ENCODE results near the gene NPBWR2.

DNA sequence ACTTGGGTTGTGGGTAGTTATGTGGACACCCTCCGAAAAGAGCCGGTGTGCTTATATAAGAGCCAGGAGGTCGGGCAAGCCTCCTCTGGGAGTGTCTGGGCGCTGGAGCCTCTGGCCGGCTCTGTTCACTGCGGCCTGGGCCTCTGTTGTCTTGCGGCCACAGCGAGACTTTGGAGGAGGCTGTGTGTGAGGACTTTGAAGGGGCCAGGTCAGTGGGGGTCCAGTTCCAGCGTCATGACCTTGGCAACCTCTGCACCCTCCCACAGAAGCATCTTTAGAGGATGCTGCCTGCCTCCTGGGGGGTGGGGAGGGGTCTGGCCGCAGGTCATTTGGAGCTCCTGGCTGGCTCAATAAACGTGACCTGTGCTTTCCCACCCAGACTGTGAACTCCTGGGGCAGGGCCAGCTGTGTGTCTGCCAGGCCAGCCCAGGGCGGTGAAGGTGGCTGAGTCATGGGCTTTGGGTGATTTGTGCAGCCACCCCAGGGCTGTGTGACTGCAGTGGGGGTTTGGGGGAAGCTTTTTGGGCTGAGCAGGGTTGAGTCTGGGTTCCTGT, 43.1 kb downstream of the NPBWR2 start:
- TF ChIP-seq, protein P1, sequence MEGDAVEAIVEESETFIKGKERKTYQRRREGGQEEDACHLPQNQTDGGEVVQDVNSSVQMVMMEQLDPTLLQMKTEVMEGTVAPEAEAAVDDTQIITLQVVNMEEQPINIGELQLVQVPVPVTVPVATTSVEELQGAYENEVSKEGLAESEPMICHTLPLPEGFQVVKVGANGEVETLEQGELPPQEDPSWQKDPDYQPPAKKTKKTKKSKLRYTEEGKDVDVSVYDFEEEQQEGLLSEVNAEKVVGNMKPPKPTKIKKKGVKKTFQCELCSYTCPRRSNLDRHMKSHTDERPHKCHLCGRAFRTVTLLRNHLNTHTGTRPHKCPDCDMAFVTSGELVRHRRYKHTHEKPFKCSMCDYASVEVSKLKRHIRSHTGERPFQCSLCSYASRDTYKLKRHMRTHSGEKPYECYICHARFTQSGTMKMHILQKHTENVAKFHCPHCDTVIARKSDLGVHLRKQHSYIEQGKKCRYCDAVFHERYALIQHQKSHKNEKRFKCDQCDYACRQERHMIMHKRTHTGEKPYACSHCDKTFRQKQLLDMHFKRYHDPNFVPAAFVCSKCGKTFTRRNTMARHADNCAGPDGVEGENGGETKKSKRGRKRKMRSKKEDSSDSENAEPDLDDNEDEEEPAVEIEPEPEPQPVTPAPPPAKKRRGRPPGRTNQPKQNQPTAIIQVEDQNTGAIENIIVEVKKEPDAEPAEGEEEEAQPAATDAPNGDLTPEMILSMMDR (tag by site-specific recombination; IDR thresholded peaks at IDR 0.05): no peak
- TF ChIP-seq ZNF140 (tag by site-specific recombination; IDR thresholded peaks at IDR 0.05) (no peak), YY1 (tag by site-specific recombination; IDR thresholded peaks at IDR 0.05) (no peak), KLF16 (tag by site-specific recombination; IDR thresholded peaks at IDR 0.05) (no peak), ZNF274 (IDR thresholded peaks at IDR 0.05; ENCODE audit: low read length) (no peak), ZNF274 (tag by site-specific recombination; IDR thresholded peaks at IDR 0.05; ENCODE audit: borderline replicate concordance) (no peak), BCL11A (tag by site-specific recombination; IDR thresholded peaks at IDR 0.05; ENCODE audit: low read depth) (no peak), KLF7 (tag by site-specific recombination; IDR thresholded peaks at IDR 0.05; ENCODE audit: borderline replicate concordance) (no peak), ZNF138 (tag by site-specific recombination; IDR thresholded peaks at IDR 0.05; ENCODE audit: borderline replicate concordance) (no peak)
- TF ChIP-seq, protein P2, sequence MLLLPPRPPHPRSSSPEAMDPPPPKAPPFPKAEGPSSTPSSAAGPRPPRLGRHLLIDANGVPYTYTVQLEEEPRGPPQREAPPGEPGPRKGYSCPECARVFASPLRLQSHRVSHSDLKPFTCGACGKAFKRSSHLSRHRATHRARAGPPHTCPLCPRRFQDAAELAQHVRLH (tag by site-specific recombination; IDR thresholded peaks at IDR 0.05): no peak
- TF ChIP-seq, protein P3, sequence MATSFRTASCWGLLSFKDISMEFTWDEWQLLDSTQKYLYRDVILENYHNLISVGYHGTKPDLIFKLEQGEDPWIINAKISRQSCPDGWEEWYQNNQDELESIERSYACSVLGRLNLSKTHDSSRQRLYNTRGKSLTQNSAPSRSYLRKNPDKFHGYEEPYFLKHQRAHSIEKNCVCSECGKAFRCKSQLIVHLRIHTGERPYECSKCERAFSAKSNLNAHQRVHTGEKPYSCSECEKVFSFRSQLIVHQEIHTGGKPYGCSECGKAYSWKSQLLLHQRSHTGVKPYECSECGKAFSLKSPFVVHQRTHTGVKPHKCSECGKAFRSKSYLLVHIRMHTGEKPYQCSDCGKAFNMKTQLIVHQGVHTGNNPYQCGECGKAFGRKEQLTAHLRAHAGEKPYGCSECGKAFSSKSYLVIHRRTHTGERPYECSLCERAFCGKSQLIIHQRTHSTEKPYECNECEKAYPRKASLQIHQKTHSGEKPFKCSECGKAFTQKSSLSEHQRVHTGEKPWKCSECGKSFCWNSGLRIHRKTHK (tag by site-specific recombination; IDR thresholded peaks at IDR 0.05): no peak
- TF ChIP-seq, protein P4, sequence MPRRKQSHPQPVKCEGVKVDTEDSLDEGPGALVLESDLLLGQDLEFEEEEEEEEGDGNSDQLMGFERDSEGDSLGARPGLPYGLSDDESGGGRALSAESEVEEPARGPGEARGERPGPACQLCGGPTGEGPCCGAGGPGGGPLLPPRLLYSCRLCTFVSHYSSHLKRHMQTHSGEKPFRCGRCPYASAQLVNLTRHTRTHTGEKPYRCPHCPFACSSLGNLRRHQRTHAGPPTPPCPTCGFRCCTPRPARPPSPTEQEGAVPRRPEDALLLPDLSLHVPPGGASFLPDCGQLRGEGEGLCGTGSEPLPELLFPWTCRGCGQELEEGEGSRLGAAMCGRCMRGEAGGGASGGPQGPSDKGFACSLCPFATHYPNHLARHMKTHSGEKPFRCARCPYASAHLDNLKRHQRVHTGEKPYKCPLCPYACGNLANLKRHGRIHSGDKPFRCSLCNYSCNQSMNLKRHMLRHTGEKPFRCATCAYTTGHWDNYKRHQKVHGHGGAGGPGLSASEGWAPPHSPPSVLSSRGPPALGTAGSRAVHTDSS (tag by site-specific recombination; IDR thresholded peaks at IDR 0.05): no peak
